Sigmoid colon (tissue), 7 donors: ENCODE results near the gene CRADD. TPM values are rescaled to one million over a fixed set of nuclear protein-coding genes. Genes with fewer than 3 reads are reported as not detected.

Source experiments
- DNase-seq: peaks from one replicate; pipeline ENCODE4 v3.0.0-alpha.2; 2019
- H3K27ac ChIP-seq, 4 donors: fragments of 200-600 bp; sonication (generic); one replicate each; pipeline ENCODE4 v1.5.1; 2016 to 2019; ENCODE audit warnings: mild to moderate bottlenecking in 1 of 4
- H3K27me3 ChIP-seq, 3 donors: fragments of 200-600 bp; sonication (generic); one replicate each; pipeline ENCODE4 v1.5.1; 2019; ENCODE audit warnings: mild to moderate bottlenecking in 1 of 3
- H3K36me3 ChIP-seq, 4 donors: fragments of 200-600 bp; sonication (generic); one replicate each; pipeline ENCODE4 v1.5.1; 2016 to 2019
- H3K4me1 ChIP-seq, 4 donors: fragments of 200-600 bp; sonication (generic); one replicate each; pipeline ENCODE4 v1.5.1; 2017 to 2019
- H3K4me3 ChIP-seq, 4 donors: fragments of 200-600 bp; sonication (generic); one replicate each; pipeline ENCODE4 v1.5.1; 2017 to 2019; ENCODE audit warnings: mild to moderate bottlenecking in 2 of 4, moderate library complexity in 1 of 4
- H3K9me3 ChIP-seq, 4 donors: fragments of 200-600 bp in 3 of 4; sonication (generic) in 3 of 4; one replicate each; pipeline versions ENCODE4 v1.5.1 to v1.6.1; 2013 to 2019
- CTCF ChIP-seq, 4 experiments: fragments of 450-650 bp in 3 of 4; fragments of 200-600 bp in 1 of 4; IDR thresholded peaks; one replicate each; pipeline ENCODE4 v1.5.1; 2016 to 2019; ENCODE audit warnings: antibody characterized with exemption in 4 of 4, mild to moderate bottlenecking in 3 of 4, moderate library complexity in 2 of 4
- EP300 ChIP-seq, 4 donors: sonication (generic); formaldehyde crosslinking; IDR thresholded peaks; one replicate each; pipeline ENCODE4 v1.6.1; 2017; ENCODE audit warnings: antibody characterized with exemption in 4 of 4
- POLR2A ChIP-seq, 2 donors: fragments of 450-650 bp; IDR thresholded peaks; one replicate each; pipeline ENCODE4 v1.6.1; 2016; ENCODE audit warnings: antibody characterized with exemption in 2 of 2, mild to moderate bottlenecking in 2 of 2, moderate library complexity in 2 of 2
- POLR2AphosphoS5 ChIP-seq, 4 donors: sonication (generic); formaldehyde crosslinking; IDR thresholded peaks; one replicate each; pipeline ENCODE4 v1.6.1; 2017; ENCODE audit warnings: antibody characterized with exemption in 4 of 4
- WGBS, 2 donors: extraction: QIAGEN DNeasy Blood & Tissue Kit; methylation state at CpG; one replicate each; pipeline ENCODE4 v1.1.7; 2013; 5-methylcytosine and 5-hydroxymethylcytosine counted together
- intact Hi-C: fragments of 100-400 bp; cut with DNase I; formaldehyde crosslinking; loops from one replicate; pipeline ENCODE4 v1.15.1; 2023
- polyA plus RNA-seq, 3 donors: library from polyadenylated mRNA; stranded (reverse); fragments of 200-250 nt; gene quantifications; one replicate each; pipeline ENCODE4 v1.2.3, GENCODE V29; 2013
- total RNA-seq, 4 donors: library from RNA; depleted of rRNA; stranded (reverse); fragments of >200 nt; gene quantifications; one replicate each; pipeline ENCODE4 v1.1.0, GENCODE V29; 2016
- donor health status: healthy with polysubstance abuse.
- donor health status: Bipolar disorder and iron deficiency.
- donor health status: healthy.

Gene CRADD
- total and polyA plus RNA-seq, 7 donors = 14.1 to 98.9 (median 43.7) TPM

DNA sequence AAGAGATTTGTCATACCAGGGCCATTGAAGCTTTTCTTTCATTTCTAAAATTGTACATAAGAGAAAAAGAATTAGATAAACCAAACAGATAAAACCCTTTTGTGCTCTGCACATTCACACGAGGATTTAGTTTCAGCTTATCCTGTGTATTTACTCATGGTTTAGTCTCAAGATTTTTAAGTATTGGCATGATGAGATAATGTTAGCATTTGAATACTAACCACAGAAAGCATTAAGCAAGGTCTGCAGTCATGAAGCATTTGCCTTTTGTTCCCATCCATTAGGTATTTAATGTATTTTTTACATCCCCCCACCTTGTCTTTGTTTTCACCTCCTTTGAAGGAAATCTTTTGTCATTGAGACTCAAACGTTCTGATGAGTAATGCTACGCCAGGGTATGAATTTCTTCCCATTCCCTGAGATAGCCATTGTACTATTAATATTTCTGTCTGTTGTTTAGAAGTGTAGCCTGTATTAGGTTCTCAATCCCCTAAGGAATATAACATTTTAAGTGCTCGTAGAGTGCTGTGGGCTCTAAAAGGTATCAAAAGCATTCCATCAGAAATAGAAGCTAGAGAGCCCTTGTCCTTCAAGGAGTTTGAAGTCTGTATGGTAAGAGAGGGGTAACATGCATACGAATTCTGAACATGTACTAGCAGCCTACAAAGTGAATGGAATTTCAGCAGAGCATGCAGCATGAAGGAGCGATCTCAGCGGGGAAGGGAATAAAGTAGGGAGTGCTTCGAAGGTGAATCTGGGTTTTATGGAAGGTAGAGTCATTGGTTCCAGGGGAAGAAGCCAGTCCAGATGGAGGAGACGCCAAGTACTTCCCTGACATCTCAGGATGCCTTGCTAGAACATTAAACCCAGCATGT lies 22.3 kb downstream of the CRADD start:
- H3K36me3 ChIP-seq = no peaks in the 10 kb centered on the region
- H3K27ac ChIP-seq = peak overlapping the region in 3 of 4 donors; percentile 13 to 64 (median 38)
- peaks cover 0 to 48% (median 39%) of the 10 kb centered on the region in 4 donors for H3K4me1 ChIP-seq
- WGBS, 2 donors = 82 to 87% methylated on average over 9 of the region's 9 CpGs
- no peak overlapping the region for H3K4me3 ChIP-seq
- no peak for TF ChIP-seq POLR2A (IDR thresholded peaks at IDR 0.05)
- TF ChIP-seq EP300 (IDR thresholded peaks at IDR 0.05) = no peak
- no peak for TF ChIP-seq CTCF (IDR thresholded peaks at IDR 0.05)
- TF ChIP-seq POLR2AphosphoS5 (IDR thresholded peaks at IDR 0.05) = no peak
- no peak for DNase-seq
- intact Hi-C loops = no loop called here
- no peaks in the 10 kb centered on the region for H3K27me3 ChIP-seq
- H3K9me3 ChIP-seq = no peaks in the 10 kb centered on the region

DNA sequence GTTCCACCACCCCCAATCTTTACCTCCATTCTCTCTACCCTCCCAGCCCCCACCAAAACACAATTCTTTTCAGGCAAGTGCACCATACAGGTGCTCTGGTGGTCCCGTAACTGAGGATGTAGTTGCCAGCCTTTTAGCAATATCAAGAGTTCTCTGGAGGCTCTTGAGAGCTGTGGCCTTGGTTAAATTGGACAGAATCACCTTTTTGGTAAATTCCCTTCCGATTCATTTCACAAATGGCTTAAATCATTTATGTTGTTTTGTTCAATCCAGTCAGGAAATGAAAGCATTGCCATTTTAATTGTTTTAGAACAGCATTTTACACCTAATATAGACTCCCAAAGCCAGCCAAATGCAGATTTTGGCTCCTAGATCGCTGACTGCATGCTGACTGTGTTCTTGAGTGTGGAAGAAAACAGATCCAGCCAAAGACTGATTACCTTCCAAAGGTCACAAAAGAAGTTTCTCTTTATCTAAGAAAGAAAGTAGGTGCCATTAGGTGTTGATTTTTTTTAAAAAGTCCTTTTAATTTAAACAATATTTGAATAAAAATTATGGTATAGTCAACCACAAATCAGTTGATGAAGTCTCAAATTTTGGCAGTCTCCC lies 25.6 kb downstream of the CRADD start:
- no peak overlapping the region for H3K27ac ChIP-seq
- intact Hi-C loops = no loop called here
- H3K9me3 ChIP-seq = no peaks in the 10 kb centered on the region
- H3K36me3 ChIP-seq = no peaks in the 10 kb centered on the region
- H3K27me3 ChIP-seq = no peaks in the 10 kb centered on the region
- no peak for TF ChIP-seq CTCF (IDR thresholded peaks at IDR 0.05)
- TF ChIP-seq EP300 (IDR thresholded peaks at IDR 0.05) = no peak
- no peak for TF ChIP-seq POLR2A (IDR thresholded peaks at IDR 0.05)
- no peak for TF ChIP-seq POLR2AphosphoS5 (IDR thresholded peaks at IDR 0.05)
- H3K4me3 ChIP-seq = no peak overlapping the region
- peaks cover 0 to 70% (median 54%) of the 10 kb centered on the region in 4 donors for H3K4me1 ChIP-seq
- DNase-seq = no peak
- 75 to 85% methylated on average over 3 of the region's 3 CpGs for WGBS, 2 donors

DNA sequence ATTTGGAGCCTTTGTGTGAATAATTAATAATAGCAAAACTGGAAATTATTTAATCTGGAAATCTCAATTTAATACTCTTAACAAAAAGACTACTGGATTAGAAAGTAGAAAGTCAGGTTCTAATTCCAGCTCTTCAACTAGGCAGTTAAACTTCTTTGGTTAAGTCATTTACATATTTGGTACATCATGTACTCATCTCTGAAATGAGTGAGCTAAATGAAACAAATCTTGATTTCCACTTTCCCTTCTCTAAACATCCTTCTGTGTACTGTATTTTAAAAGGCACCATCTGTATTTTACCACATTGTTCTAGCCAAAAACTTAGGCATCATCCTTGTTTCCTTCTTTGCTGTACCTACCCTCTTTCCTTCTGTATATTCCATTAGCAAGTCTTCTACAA lies 26.9 kb downstream of the CRADD start:
- no peaks in the 10 kb centered on the region for H3K27me3 ChIP-seq
- H3K36me3 ChIP-seq = peaks cover 0 to 5% (median 2%) of the 10 kb centered on the region in 4 donors
- no peak overlapping the region for H3K4me3 ChIP-seq
- peaks cover 0 to 57% (median 47%) of the 10 kb centered on the region in 4 donors for H3K4me1 ChIP-seq
- H3K9me3 ChIP-seq = no peaks in the 10 kb centered on the region
- H3K27ac ChIP-seq = peak overlapping the region in 3 of 4 donors; percentile 59 to 72 (median 70)
- DNase-seq = no peak
- no peak for TF ChIP-seq POLR2A (IDR thresholded peaks at IDR 0.05)
- TF ChIP-seq POLR2AphosphoS5 (IDR thresholded peaks at IDR 0.05) = peak in 2 of 4 donors; percentile 25 to 27
- peak in 1 of 4 donors; percentile 72 for TF ChIP-seq EP300 (IDR thresholded peaks at IDR 0.05)
- TF ChIP-seq CTCF (IDR thresholded peaks at IDR 0.05) = no peak
- intact Hi-C loops = no loop called here

GRCh38 chr12:93704625-93705024 lies 27.4 kb downstream of the CRADD start:
- H3K9me3 ChIP-seq = no peaks in the 10 kb centered on the region
- DNase-seq = no peak
- peaks cover 0 to 52% (median 44%) of the 10 kb centered on the region in 4 donors for H3K4me1 ChIP-seq
- H3K27ac ChIP-seq = peak overlapping the region in 3 of 4 donors; percentile 59 to 72 (median 70)
- no peaks in the 10 kb centered on the region for H3K27me3 ChIP-seq
- intact Hi-C loops = no loop called here
- H3K36me3 ChIP-seq = peaks cover 0 to 5% (median 2%) of the 10 kb centered on the region in 4 donors
- WGBS, 2 donors = 94 to 98% methylated on average over 4 of the region's 4 CpGs
- no peak for TF ChIP-seq CTCF (IDR thresholded peaks at IDR 0.05)
- TF ChIP-seq POLR2A (IDR thresholded peaks at IDR 0.05) = no peak
- TF ChIP-seq EP300 (IDR thresholded peaks at IDR 0.05) = no peak
- no peak for TF ChIP-seq POLR2AphosphoS5 (IDR thresholded peaks at IDR 0.05)
- no peak overlapping the region for H3K4me3 ChIP-seq
